Liver (tissue), 9 donors: ENCODE measurements around the gene STX1A. TPM values are rescaled to one million over a fixed set of nuclear protein-coding genes. Genes with fewer than 3 reads are reported as not detected.
"Not testable (repeated sequence)": the region's sequence is repeated elsewhere in the genome, so short reads cannot be mapped to it uniquely, and the experiment has no call there.

Source experiments
- DNase-seq: peaks from one replicate; pipeline ENCODE4 v3.0.0-alpha.2; 2017; ENCODE audit warnings: low spot score
- H3K27ac ChIP-seq, 2 donors: one replicate each; pipeline ENCODE4 v1.7.0; 2013; ENCODE audit warnings: inconsistent platforms in 2 of 2, low read length in 2 of 2, control low read depth in 1 of 2, low read depth in 1 of 2, mild to moderate bottlenecking in 1 of 2
- H3K27me3 ChIP-seq, 4 donors: one replicate each; pipeline versions ENCODE4 v1.6.1 to v1.7.0; 2013; ENCODE audit warnings: low read length in 3 of 4, inconsistent platforms in 1 of 4, mild to moderate bottlenecking in 1 of 4, moderate library complexity in 1 of 4; ENCODE audit not compliant: control insufficient read depth in 4 of 4, insufficient read depth in 4 of 4
- H3K36me3 ChIP-seq, 4 donors: one replicate each; pipeline versions ENCODE4 v1.6.1 to v1.7.0; 2013; ENCODE audit warnings: low read length in 3 of 4, mild to moderate bottlenecking in 3 of 4, low read depth in 1 of 4, moderate library complexity in 1 of 4; ENCODE audit not compliant: control insufficient read depth in 4 of 4, insufficient read depth in 3 of 4
- H3K4me1 ChIP-seq, 4 donors: one replicate each; pipeline versions ENCODE4 v1.6.1 to v1.7.0; 2013; ENCODE audit warnings: low read length in 3 of 4, mild to moderate bottlenecking in 3 of 4, moderate library complexity in 1 of 4; ENCODE audit not compliant: control insufficient read depth in 4 of 4, insufficient read depth in 4 of 4
- H3K4me3 ChIP-seq, 3 donors: one replicate each; pipeline versions ENCODE4 v1.6.1 to v1.7.0; 2013; ENCODE audit warnings: low read length in 3 of 3, control low read depth in 1 of 3, low read depth in 1 of 3, mild to moderate bottlenecking in 1 of 3
- H3K9ac ChIP-seq, 2 donors: one replicate each; pipeline ENCODE4 v1.7.0; 2013; ENCODE audit warnings: low read length in 2 of 2, mild to moderate bottlenecking in 2 of 2, moderate library complexity in 2 of 2, control low read depth in 1 of 2, low read depth in 1 of 2
- H3K9me3 ChIP-seq, 4 donors: one replicate each; pipeline versions ENCODE4 v1.6.1 to v1.7.0; 2013; ENCODE audit warnings: low read length in 3 of 4; ENCODE audit not compliant: control insufficient read depth in 4 of 4
- FOXA1 ChIP-seq: IDR thresholded peaks from 2 replicates; pipeline ENCODE4 v1.6.1; 2016; ENCODE audit warnings: antibody characterized with exemption
- FOXA2 ChIP-seq: IDR thresholded peaks from 2 replicates; pipeline ENCODE4 v1.6.1; 2016; ENCODE audit warnings: antibody characterized with exemption
- GABPA ChIP-seq, 2 donors: IDR thresholded peaks in 1 of 2; conservative IDR thresholded peaks in 1 of 2; 2 replicates each; pipeline ENCODE4 v1.6.1; 2016; ENCODE audit warnings: antibody characterized with exemption in 2 of 2, mild to moderate bottlenecking in 1 of 2, moderate library complexity in 1 of 2
- HNF4A ChIP-seq, 2 donors: conservative IDR thresholded peaks; 2 replicates each; pipeline ENCODE4 v1.6.1; 2016; ENCODE audit warnings: antibody characterized with exemption in 2 of 2, mild to moderate bottlenecking in 2 of 2
- JUND ChIP-seq, 2 donors: IDR thresholded peaks; 2 replicates each; pipeline ENCODE4 v1.6.1; 2016; ENCODE audit warnings: antibody characterized with exemption in 2 of 2
- RAD21 ChIP-seq, 2 donors: IDR thresholded peaks; 2 replicates each; pipeline ENCODE4 v1.6.1; 2016; ENCODE audit warnings: antibody characterized with exemption in 2 of 2, mild to moderate bottlenecking in 2 of 2
- RXRA ChIP-seq, 2 donors: IDR thresholded peaks; 2 replicates each; pipeline ENCODE4 v1.6.1; 2017 to 2018; ENCODE audit warnings: antibody characterized with exemption in 2 of 2, mild to moderate bottlenecking in 1 of 2
- SP1 ChIP-seq: IDR thresholded peaks from 2 replicates; pipeline ENCODE4 v1.6.1; 2018; ENCODE audit warnings: antibody characterized with exemption, mild to moderate bottlenecking
- TAF1 ChIP-seq: conservative IDR thresholded peaks from 2 replicates; pipeline ENCODE4 v1.6.1; 2016; ENCODE audit warnings: antibody characterized with exemption, mild to moderate bottlenecking
- YY1 ChIP-seq: IDR thresholded peaks from 2 replicates; pipeline ENCODE4 v1.6.1; 2016; ENCODE audit warnings: antibody characterized with exemption, mild to moderate bottlenecking
- WGBS: extraction: QIAGEN DNeasy Blood & Tissue Kit; methylation state at CpG from one replicate; pipeline ENCODE4 v1.1.7; 2013; 5-methylcytosine and 5-hydroxymethylcytosine counted together
- polyA plus RNA-seq, 2 donors: library from polyadenylated mRNA; stranded (reverse) in 1 of 2; unstranded in 1 of 2; fragments of 200-250 nt in 1 of 2; fragments of >200 nt in 1 of 2; fragmentation: Nextera tagmentation in 1 of 2; extraction: Ambion mirVana in 1 of 2; gene quantifications; one replicate each; pipeline versions ENCODE4 v1.2.1 to v1.2.3, GENCODE V29; 2013 to 2015
- total RNA-seq, 2 donors: library from RNA; depleted of rRNA; stranded (reverse); fragments of >200 nt; gene quantifications; one replicate each; pipeline ENCODE4 v1.2.3, GENCODE V29; 2014
- TF ChIP-seq, protein P1 (sequence below): fragments of 150-350 bp; IDR thresholded peaks from 2 replicates; pipeline ENCODE4 v1.5.1; 2017; ENCODE audit warnings: improper control_type of control experiment, low read depth, low read length; ENCODE audit not compliant: missing input control
- TF ChIP-seq, protein P2 (sequence below): IDR thresholded peaks from 2 replicates; pipeline ENCODE4 v1.6.1; 2016; ENCODE audit warnings: antibody characterized with exemption
- TF ChIP-seq, protein P3 (sequence below): IDR thresholded peaks from 2 replicates; pipeline ENCODE4 v1.6.1; 2016; ENCODE audit warnings: antibody characterized with exemption
- donor health status: healthy.
- donor health status: healthy.
- donor health status: healthy.
- donor health status: healthy.
- donor health status: healthy.

The STX1A gene
- total and polyA plus RNA-seq, 4 donors = 0.49 to 1.9 (median 1.1) TPM

DNA sequence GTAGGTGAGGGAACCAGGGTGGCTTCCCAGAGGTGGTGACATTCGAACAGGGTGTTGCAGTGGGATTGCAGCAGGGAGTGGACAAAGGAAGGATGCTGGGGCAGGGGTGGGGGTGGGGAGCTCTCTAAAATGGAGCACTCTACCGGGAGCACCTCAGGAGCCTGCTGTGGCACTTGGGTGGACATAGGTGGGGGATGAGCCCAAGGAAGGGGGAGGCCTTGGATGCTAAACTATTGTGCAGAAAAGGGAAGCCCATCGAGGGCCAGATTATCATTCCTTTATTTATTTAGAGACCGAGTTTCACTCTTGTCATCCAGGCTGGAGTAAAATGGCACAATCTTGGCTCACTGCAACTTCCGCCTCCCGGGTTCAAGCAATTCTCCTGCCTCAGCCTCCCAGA, 3.3 kb upstream of the STX1A start:
- H3K27ac ChIP-seq = no peak overlapping the region
- TF ChIP-seq TAF1 (no peak), GABPA (IDR thresholded peaks at IDR 0.05 in 1 of 2, conservative IDR thresholded peaks at IDR 0.05 in 1 of 2) (no peak), FOXA2 (no peak), JUND (IDR thresholded peaks at IDR 0.05) (no peak)
- no peaks in the 10 kb centered on the region for H3K9me3 ChIP-seq
- H3K27me3 ChIP-seq = no peaks in the 10 kb centered on the region
- no peaks in the 10 kb centered on the region for H3K36me3 ChIP-seq
- WGBS = 78% methylated on average over 6 of the region's 6 CpGs
- H3K9ac ChIP-seq = no peak overlapping the region
- no peak overlapping the region for H3K4me3 ChIP-seq
- H3K4me1 ChIP-seq = peaks cover 12 to 33% (median 20%) of the 10 kb centered on the region in 4 donors
- no peak for DNase-seq

DNA sequence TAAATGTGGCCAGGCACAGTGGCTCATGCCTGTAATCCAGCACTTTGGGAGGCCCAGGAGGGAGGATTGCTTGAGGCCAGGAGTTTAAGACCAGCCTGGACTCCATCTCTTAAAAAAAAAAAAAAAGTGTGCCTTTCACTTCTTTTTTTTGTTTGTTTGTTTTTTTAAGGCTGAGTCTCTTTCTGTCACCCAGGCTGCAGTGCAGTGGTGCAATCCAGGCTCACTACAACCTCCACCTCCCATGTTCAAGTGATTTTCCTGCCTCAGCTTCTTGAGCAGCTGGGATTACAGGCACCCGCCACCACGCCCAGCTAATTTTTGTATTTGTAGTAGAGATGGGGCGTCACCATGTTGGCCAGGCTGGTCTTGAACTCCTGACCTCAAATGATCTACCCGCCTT, 2.7 kb upstream of the STX1A start:
- H3K4me3 ChIP-seq, H3K27ac ChIP-seq, H3K9ac ChIP-seq, H3K36me3 ChIP-seq, H3K9me3 ChIP-seq, DNase-seq, H3K27me3 ChIP-seq: not testable (repeated sequence)
- peaks cover 12 to 33% (median 20%) of the 10 kb centered on the region in 4 donors for H3K4me1 ChIP-seq
- WGBS = 62% methylated on average over 4 of the region's 4 CpGs

DNA sequence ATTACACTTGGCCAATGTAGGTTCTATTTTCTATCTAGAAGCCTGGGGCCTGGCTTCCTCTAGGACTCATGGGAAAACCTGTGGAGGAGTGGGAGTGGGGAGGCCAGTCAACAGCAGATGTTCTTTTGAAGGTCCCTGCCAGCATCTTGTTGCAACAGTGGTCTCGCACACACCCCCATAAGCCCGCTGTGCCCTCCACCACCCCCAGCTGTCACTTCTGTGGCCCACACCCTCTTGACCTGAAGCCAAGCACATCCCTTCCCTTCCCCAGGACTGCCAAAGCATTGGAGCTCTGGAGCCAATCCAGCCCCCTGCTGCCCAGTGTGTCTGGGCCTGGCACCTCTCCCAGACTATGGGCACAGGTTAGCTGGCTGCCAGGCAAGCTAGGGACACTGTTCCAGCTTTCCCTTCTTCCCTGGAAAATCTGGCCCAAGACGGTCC, 1.9 kb upstream of the STX1A start:
- no peak overlapping the region for H3K9ac ChIP-seq
- no peaks in the 10 kb centered on the region for H3K36me3 ChIP-seq
- WGBS = 22% methylated on average over 3 of the region's 3 CpGs
- H3K27me3 ChIP-seq = no peaks in the 10 kb centered on the region
- no peak overlapping the region for H3K27ac ChIP-seq
- H3K4me3 ChIP-seq = no peak overlapping the region
- no peak for DNase-seq
- H3K4me1 ChIP-seq = peaks cover 12 to 33% (median 20%) of the 10 kb centered on the region in 4 donors
- H3K9me3 ChIP-seq = no peaks in the 10 kb centered on the region
- no peak for TF ChIP-seq FOXA1
- peak; percentile 47 for TF ChIP-seq YY1
- TF ChIP-seq RXRA (IDR thresholded peaks at IDR 0.05) = peak; percentile 59 to 73
- TF ChIP-seq, protein P1, sequence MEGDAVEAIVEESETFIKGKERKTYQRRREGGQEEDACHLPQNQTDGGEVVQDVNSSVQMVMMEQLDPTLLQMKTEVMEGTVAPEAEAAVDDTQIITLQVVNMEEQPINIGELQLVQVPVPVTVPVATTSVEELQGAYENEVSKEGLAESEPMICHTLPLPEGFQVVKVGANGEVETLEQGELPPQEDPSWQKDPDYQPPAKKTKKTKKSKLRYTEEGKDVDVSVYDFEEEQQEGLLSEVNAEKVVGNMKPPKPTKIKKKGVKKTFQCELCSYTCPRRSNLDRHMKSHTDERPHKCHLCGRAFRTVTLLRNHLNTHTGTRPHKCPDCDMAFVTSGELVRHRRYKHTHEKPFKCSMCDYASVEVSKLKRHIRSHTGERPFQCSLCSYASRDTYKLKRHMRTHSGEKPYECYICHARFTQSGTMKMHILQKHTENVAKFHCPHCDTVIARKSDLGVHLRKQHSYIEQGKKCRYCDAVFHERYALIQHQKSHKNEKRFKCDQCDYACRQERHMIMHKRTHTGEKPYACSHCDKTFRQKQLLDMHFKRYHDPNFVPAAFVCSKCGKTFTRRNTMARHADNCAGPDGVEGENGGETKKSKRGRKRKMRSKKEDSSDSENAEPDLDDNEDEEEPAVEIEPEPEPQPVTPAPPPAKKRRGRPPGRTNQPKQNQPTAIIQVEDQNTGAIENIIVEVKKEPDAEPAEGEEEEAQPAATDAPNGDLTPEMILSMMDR = no peak
- peak; percentile 54 to 63 for TF ChIP-seq RAD21 (IDR thresholded peaks at IDR 0.05)
- no peak for TF ChIP-seq TAF1
- TF ChIP-seq FOXA2 = no peak
- TF ChIP-seq, protein P2, sequence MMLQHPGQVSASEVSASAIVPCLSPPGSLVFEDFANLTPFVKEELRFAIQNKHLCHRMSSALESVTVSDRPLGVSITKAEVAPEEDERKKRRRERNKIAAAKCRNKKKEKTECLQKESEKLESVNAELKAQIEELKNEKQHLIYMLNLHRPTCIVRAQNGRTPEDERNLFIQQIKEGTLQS = no peak
- TF ChIP-seq, protein P3, sequence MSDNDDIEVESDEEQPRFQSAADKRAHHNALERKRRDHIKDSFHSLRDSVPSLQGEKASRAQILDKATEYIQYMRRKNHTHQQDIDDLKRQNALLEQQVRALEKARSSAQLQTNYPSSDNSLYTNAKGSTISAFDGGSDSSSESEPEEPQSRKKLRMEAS = no peak
- peak; percentile 27 to 54 for TF ChIP-seq HNF4A (conservative IDR thresholded peaks at IDR 0.05)
- TF ChIP-seq SP1 = peak; percentile 40

DNA sequence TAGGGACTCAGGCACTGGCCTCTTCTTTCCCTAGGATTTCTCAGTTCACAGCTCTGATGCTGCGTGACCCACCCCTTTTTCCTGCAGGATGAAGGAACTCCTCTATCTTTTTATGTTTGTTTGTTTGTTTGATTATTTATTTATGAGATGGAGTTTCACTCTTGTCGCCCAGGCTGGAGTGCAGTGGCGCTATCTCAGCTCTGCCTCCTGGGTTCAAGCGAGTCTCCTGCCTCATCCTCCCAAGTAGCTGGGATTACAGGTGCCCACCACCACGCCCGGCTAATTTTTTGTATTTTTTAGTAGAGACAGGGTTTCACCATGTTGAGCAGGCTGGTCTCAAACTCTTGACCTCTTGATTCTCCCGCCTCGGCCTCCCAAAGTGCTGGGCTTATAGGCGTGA, 974 bp upstream of the STX1A start:
- not testable (repeated sequence) for H3K27ac ChIP-seq, H3K27me3 ChIP-seq

More for the DNA sequence above, 974 bp upstream of the STX1A start:
- not testable (repeated sequence) for H3K9me3 ChIP-seq, DNase-seq, H3K9ac ChIP-seq, H3K36me3 ChIP-seq, H3K4me3 ChIP-seq
- WGBS = 95% methylated on average over 9 of the region's 9 CpGs
- H3K4me1 ChIP-seq = peaks cover 12 to 31% (median 20%) of the 10 kb centered on the region in 4 donors
